ENCODE data around the gene RDH14. TPM values are rescaled to one million over a fixed set of nuclear protein-coding genes. Genes with fewer than 3 reads are reported as not detected.

Gene RDH14
- total RNA-seq, 1 donor from 2014 or later, result 15.4 TPM

DNA sequence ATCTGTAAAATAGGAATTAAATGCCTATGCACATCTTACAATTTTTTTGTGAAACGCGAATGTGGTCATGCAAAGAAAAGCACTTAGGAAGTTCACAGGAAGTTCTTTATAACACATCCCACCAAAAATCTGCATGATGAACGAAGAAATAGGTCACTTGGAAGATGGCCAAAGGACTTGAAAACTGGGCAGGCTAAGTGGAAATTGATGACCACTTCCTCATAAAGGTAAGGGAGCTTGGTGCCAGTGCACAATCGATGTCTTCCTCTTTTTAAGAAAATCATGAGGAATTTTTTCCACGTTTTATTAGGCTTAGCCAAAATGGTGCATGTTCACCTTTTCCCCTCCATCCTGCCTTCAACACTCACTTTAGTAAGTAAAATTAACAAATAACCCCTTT, 37.2 kb upstream of the RDH14 start:
- TF ChIP-seq, protein P1, sequence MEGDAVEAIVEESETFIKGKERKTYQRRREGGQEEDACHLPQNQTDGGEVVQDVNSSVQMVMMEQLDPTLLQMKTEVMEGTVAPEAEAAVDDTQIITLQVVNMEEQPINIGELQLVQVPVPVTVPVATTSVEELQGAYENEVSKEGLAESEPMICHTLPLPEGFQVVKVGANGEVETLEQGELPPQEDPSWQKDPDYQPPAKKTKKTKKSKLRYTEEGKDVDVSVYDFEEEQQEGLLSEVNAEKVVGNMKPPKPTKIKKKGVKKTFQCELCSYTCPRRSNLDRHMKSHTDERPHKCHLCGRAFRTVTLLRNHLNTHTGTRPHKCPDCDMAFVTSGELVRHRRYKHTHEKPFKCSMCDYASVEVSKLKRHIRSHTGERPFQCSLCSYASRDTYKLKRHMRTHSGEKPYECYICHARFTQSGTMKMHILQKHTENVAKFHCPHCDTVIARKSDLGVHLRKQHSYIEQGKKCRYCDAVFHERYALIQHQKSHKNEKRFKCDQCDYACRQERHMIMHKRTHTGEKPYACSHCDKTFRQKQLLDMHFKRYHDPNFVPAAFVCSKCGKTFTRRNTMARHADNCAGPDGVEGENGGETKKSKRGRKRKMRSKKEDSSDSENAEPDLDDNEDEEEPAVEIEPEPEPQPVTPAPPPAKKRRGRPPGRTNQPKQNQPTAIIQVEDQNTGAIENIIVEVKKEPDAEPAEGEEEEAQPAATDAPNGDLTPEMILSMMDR (IDR thresholded peaks at IDR 0.05; ENCODE audit: unreplicated experiment), result no peak
- no peak for DNase-seq (ENCODE audit: low spot score)
- H3K27ac Mint-ChIP-seq (ENCODE audit: unreplicated experiment), result no peak overlapping the region
- no peaks in the 10 kb centered on the region for H3K4me1 Mint-ChIP-seq (ENCODE audit: unreplicated experiment)
- no peaks in the 10 kb centered on the region for H3K36me3 Mint-ChIP-seq (ENCODE audit: low read depth, unreplicated experiment)
- no peaks in the 10 kb centered on the region for H3K9me3 Mint-ChIP-seq (ENCODE audit: unreplicated experiment)
- H3K27me3 Mint-ChIP-seq (ENCODE audit: unreplicated experiment), result no peaks in the 10 kb centered on the region
- no peak overlapping the region for H3K4me3 Mint-ChIP-seq (ENCODE audit: unreplicated experiment)

GRCh38 chr2:18596993-18597392, 36.5 kb upstream of the RDH14 start:
- no peaks in the 10 kb centered on the region for H3K36me3 Mint-ChIP-seq (ENCODE audit: low read depth, unreplicated experiment)
- no peak overlapping the region for H3K4me3 Mint-ChIP-seq (ENCODE audit: unreplicated experiment)
- no peak for DNase-seq (ENCODE audit: low spot score)
- H3K4me1 Mint-ChIP-seq (ENCODE audit: unreplicated experiment), result no peaks in the 10 kb centered on the region
- H3K27me3 Mint-ChIP-seq (ENCODE audit: unreplicated experiment), result no peaks in the 10 kb centered on the region
- no peaks in the 10 kb centered on the region for H3K9me3 Mint-ChIP-seq (ENCODE audit: unreplicated experiment)
- H3K27ac Mint-ChIP-seq (ENCODE audit: unreplicated experiment), result no peak overlapping the region
- TF ChIP-seq, protein P1 (IDR thresholded peaks at IDR 0.05; ENCODE audit: unreplicated experiment), result no peak

- no peak overlapping the region for H3K27ac Mint-ChIP-seq (ENCODE audit: unreplicated experiment)
- TF ChIP-seq, protein P1 (IDR thresholded peaks at IDR 0.05; ENCODE audit: unreplicated experiment), result no peak
- H3K36me3 Mint-ChIP-seq (ENCODE audit: low read depth, unreplicated experiment), result no peaks in the 10 kb centered on the region
- no peaks in the 10 kb centered on the region for H3K9me3 Mint-ChIP-seq (ENCODE audit: unreplicated experiment)
- H3K4me3 Mint-ChIP-seq (ENCODE audit: unreplicated experiment), result no peak overlapping the region
- H3K27me3 Mint-ChIP-seq (ENCODE audit: unreplicated experiment), result no peaks in the 10 kb centered on the region
- no peaks in the 10 kb centered on the region for H3K4me1 Mint-ChIP-seq (ENCODE audit: unreplicated experiment)
- DNase-seq (ENCODE audit: low spot score), result no peak
Observed at GRCh38 chr2:18593496-18593895, 33.0 kb upstream of the RDH14 start.

DNA sequence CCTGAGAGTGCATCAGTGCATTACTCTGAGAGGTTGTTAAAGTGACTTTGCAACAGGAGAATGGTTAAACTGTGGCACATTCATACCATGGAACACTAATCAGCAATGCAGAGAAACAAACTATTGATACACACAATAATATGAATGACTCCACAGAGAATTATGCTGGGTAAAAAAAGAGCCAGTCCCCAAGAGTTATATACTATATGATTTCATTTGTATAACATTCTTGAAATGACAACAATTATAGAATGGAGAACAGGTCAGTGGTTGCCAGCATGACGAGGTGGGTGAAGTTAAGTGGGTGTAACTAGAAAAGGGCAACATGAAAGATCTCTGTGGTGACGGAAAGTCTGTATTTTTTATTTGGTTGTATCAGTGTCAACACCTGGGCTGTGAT, 31.9 kb upstream of the RDH14 start:
- no peak for DNase-seq (ENCODE audit: low spot score)
- Mint-ChIP-seq H3K27me3 (ENCODE audit: unreplicated experiment) (no peaks in the 10 kb centered on the region), H3K4me1 (ENCODE audit: unreplicated experiment) (no peaks in the 10 kb centered on the region), H3K4me3 (ENCODE audit: unreplicated experiment) (no peak overlapping the region), H3K27ac (ENCODE audit: unreplicated experiment) (no peak overlapping the region), H3K9me3 (ENCODE audit: unreplicated experiment) (no peaks in the 10 kb centered on the region), H3K36me3 (ENCODE audit: low read depth, unreplicated experiment) (peaks cover under 1% of the 10 kb centered on the region)
- TF ChIP-seq, protein P1 (IDR thresholded peaks at IDR 0.05; ENCODE audit: unreplicated experiment), result no peak

- TF ChIP-seq, protein P1 (IDR thresholded peaks at IDR 0.05; ENCODE audit: unreplicated experiment), result no peak
- no peak for DNase-seq (ENCODE audit: low spot score)
- peaks cover 8% of the 10 kb centered on the region for H3K36me3 Mint-ChIP-seq (ENCODE audit: low read depth, unreplicated experiment)
- no peak within 1 kb of the TSS for H3K27ac Mint-ChIP-seq (ENCODE audit: unreplicated experiment)
- no peak within 1 kb of the TSS for H3K4me3 Mint-ChIP-seq (ENCODE audit: unreplicated experiment)
- H3K9me3 Mint-ChIP-seq (ENCODE audit: unreplicated experiment), result no peaks in the 10 kb centered on the region
- H3K27me3 Mint-ChIP-seq (ENCODE audit: unreplicated experiment), result no peaks in the 10 kb centered on the region
- H3K4me1 Mint-ChIP-seq (ENCODE audit: unreplicated experiment), result no peaks in the 10 kb centered on the region
Observed at GRCh38 chr2:18589354-18589753, 28.9 kb upstream of the RDH14 start, which contains the start of gene NT5C1B. NT5C1B (minus strand) TSS chr2:18589569; CDS start chr2:18589468, 101 bp downstream.

All from endothelial cell (in vitro differentiated cells).